Stimulated activated CD8-positive, alpha-beta memory T cell treated with anti-CD3 and anti-CD28 coated beads, Interleukin-15, amount 100 ng/mL, for 4 hours (primary cell): Measurements from ENCODE around the gene TOPORS.
"Not testable (repeated sequence)": the region's sequence is repeated elsewhere in the genome, so short reads cannot be mapped to it uniquely, and the experiment has no call there.

Experiments
- DNase-seq, 2 donors: peaks; one replicate each; pipeline ENCODE4 v3.0.0-alpha.2; 2020; ENCODE audit warnings: low read depth in 2 of 2

TOPORS gene

GRCh38 chr9:32552172-32552872 is at the start of gene TOPORS, which contains the start of gene SMIM27:
Gene TOPORS, minus strand, starts transcription at chr9:32552586. Its CDS starts 150 bp downstream, at chr9:32552436.
Gene SMIM27, plus strand, starts transcription at chr9:32552327. Its CDS starts 108 bp downstream, at chr9:32552435.
- peak; percentile 82 for DNase-seq

GRCh38 chr9:32599021-32599420 is 46.6 kb upstream of the TOPORS start:
- DNase-seq = not testable (repeated sequence)

GRCh38 chr9:32596936-32597335 is 44.5 kb upstream of the TOPORS start:
- no peak for DNase-seq

- DNase-seq = no peak
Measured at GRCh38 chr9:32596096-32596865, 43.9 kb upstream of the TOPORS start.

GRCh38 chr9:32590898-32591297 is 38.5 kb upstream of the TOPORS start:
- no peak for DNase-seq

- no peak for DNase-seq
Measured at GRCh38 chr9:32590476-32590875, 38.1 kb upstream of the TOPORS start.

- DNase-seq = no peak
Measured at GRCh38 chr9:32589083-32589723, 36.8 kb upstream of the TOPORS start.

- DNase-seq = no peak
Measured at GRCh38 chr9:32587901-32588300, 35.5 kb upstream of the TOPORS start.

GRCh38 chr9:32584784-32585183 is 32.4 kb upstream of the TOPORS start:
- DNase-seq = no peak

- no peak for DNase-seq
Measured at GRCh38 chr9:32581512-32582143, 29.2 kb upstream of the TOPORS start.

GRCh38 chr9:32580631-32581300 is 28.4 kb upstream of the TOPORS start:
- DNase-seq = no peak

GRCh38 chr9:32579706-32580331 is 27.4 kb upstream of the TOPORS start:
- DNase-seq = peak; percentile 35 to 53

- DNase-seq = no peak
Measured at GRCh38 chr9:32578976-32579375, 26.6 kb upstream of the TOPORS start.

- no peak for DNase-seq
Measured at GRCh38 chr9:32577316-32577715, 24.9 kb upstream of the TOPORS start.

- no peak for DNase-seq
Measured at GRCh38 chr9:32574858-32575257, 22.5 kb upstream of the TOPORS start.

- DNase-seq = no peak
Measured at GRCh38 chr9:32573821-32574220, 21.4 kb upstream of the TOPORS start.

GRCh38 chr9:32572900-32573523 is 20.6 kb upstream of the TOPORS start, which contains the start of gene NDUFB6:
Gene NDUFB6, minus strand, starts transcription at chr9:32573159. Its CDS starts 99 bp downstream, at chr9:32573060.
- DNase-seq = peak; percentile 91 to 93

- peak; percentile 32 to 70 for DNase-seq
Measured at GRCh38 chr9:32571969-32572899, 19.8 kb upstream of the TOPORS start.

GRCh38 chr9:32570262-32570661 is 17.9 kb upstream of the TOPORS start:
- DNase-seq = no peak
